Measurements from ENCODE around the gene HTR7. TPM values are rescaled to one million over a fixed set of nuclear protein-coding genes. Genes with fewer than 3 reads are reported as not detected.

The HTR7 gene
- total and polyA plus RNA-seq, 2 donors from 2014 or later: 0.38 TPM; not detected in 1

- TF ChIP-seq CTCF (IDR thresholded peaks at IDR 0.05; ENCODE audit: borderline replicate concordance, extremely low read depth, insufficient read depth): no peak
- Histone ChIP-seq H3K4me3 (ENCODE audit: low read length in 3 of 3) (no peak overlapping the region), H3K27ac (ENCODE audit: low read depth in 2 of 2, low read length in 2 of 2) (no peak overlapping the region), H3K9ac (ENCODE audit: low read length in 3 of 3) (no peak overlapping the region), H3K4me1 (ENCODE audit: control insufficient read depth in 2 of 3, insufficient read depth in 2 of 3, low read depth in 1 of 3, low read length in 3 of 3) (no peaks in the 10 kb centered on the region), H3K36me3 (ENCODE audit: control insufficient read depth in 2 of 3, insufficient read depth in 3 of 3, low read length in 3 of 3) (no peaks in the 10 kb centered on the region), H3K9me3 (ENCODE audit: control insufficient read depth in 2 of 3, insufficient read depth in 1 of 3, low read length in 3 of 3) (peaks cover 0 to 4% (median 0%) of the 10 kb centered on the region in 3 donors), H3K27me3 (ENCODE audit: control insufficient read depth, insufficient read depth, low read length) (no peaks in the 10 kb centered on the region)
- no peak for FAIRE-seq
- intact Hi-C loops (cut with DNase I): no loop called here
- no peak for DNase-seq
Observed at GRCh38 chr10:90799172-90799571, 58.7 kb downstream of the HTR7 start.

GRCh38 chr10:90798482-90798881 is 59.4 kb downstream of the HTR7 start:
- no peaks in the 10 kb centered on the region for H3K27me3 ChIP-seq (ENCODE audit: control insufficient read depth, insufficient read depth, low read length)
- H3K4me3 ChIP-seq (ENCODE audit: low read length in 3 of 3): no peak overlapping the region
- H3K4me1 ChIP-seq (ENCODE audit: control insufficient read depth in 2 of 3, insufficient read depth in 2 of 3, low read depth in 1 of 3, low read length in 3 of 3): no peaks in the 10 kb centered on the region
- TF ChIP-seq CTCF (IDR thresholded peaks at IDR 0.05; ENCODE audit: borderline replicate concordance, extremely low read depth, insufficient read depth): no peak
- H3K9me3 ChIP-seq (ENCODE audit: control insufficient read depth in 2 of 3, insufficient read depth in 1 of 3, low read length in 3 of 3): no peaks in the 10 kb centered on the region
- H3K36me3 ChIP-seq (ENCODE audit: control insufficient read depth in 2 of 3, insufficient read depth in 3 of 3, low read length in 3 of 3): no peaks in the 10 kb centered on the region
- FAIRE-seq: no peak
- intact Hi-C loops (cut with DNase I): no loop called here
- H3K9ac ChIP-seq (ENCODE audit: low read length in 3 of 3): no peak overlapping the region
- no peak overlapping the region for H3K27ac ChIP-seq (ENCODE audit: low read depth in 2 of 2, low read length in 2 of 2)
- no peak for DNase-seq

GRCh38 chr10:90790422-90790821 is 67.4 kb downstream of the HTR7 start:
- Histone ChIP-seq H3K27ac (ENCODE audit: low read depth in 2 of 2, low read length in 2 of 2) (no peak overlapping the region), H3K27me3 (ENCODE audit: control insufficient read depth, insufficient read depth, low read length) (no peaks in the 10 kb centered on the region), H3K9me3 (ENCODE audit: control insufficient read depth in 2 of 3, insufficient read depth in 1 of 3, low read length in 3 of 3) (no peaks in the 10 kb centered on the region), H3K4me3 (ENCODE audit: low read length in 3 of 3) (no peak overlapping the region), H3K36me3 (ENCODE audit: control insufficient read depth in 2 of 3, insufficient read depth in 3 of 3, low read length in 3 of 3) (no peaks in the 10 kb centered on the region), H3K9ac (ENCODE audit: low read length in 3 of 3) (no peak overlapping the region), H3K4me1 (ENCODE audit: control insufficient read depth in 2 of 3, insufficient read depth in 2 of 3, low read depth in 1 of 3, low read length in 3 of 3) (no peaks in the 10 kb centered on the region)
- TF ChIP-seq CTCF (IDR thresholded peaks at IDR 0.05; ENCODE audit: borderline replicate concordance, extremely low read depth, insufficient read depth): no peak
- no peak for DNase-seq
- intact Hi-C loops (cut with DNase I): no loop called here
- no peak for FAIRE-seq

- FAIRE-seq (no peak), DNase-seq (no peak)
- no peaks in the 10 kb centered on the region for H3K36me3 ChIP-seq (ENCODE audit: control insufficient read depth in 2 of 3, insufficient read depth in 3 of 3, low read length in 3 of 3)
- H3K4me3 ChIP-seq (ENCODE audit: low read length in 3 of 3): no peak overlapping the region
- no peak overlapping the region for H3K9ac ChIP-seq (ENCODE audit: low read length in 3 of 3)
- TF ChIP-seq CTCF (IDR thresholded peaks at IDR 0.05; ENCODE audit: borderline replicate concordance, extremely low read depth, insufficient read depth): no peak
- intact Hi-C loops (cut with DNase I): no loop called here
- no peaks in the 10 kb centered on the region for H3K27me3 ChIP-seq (ENCODE audit: control insufficient read depth, insufficient read depth, low read length)
- H3K27ac ChIP-seq (ENCODE audit: low read depth in 2 of 2, low read length in 2 of 2): no peak overlapping the region
- H3K9me3 ChIP-seq (ENCODE audit: control insufficient read depth in 2 of 3, insufficient read depth in 1 of 3, low read length in 3 of 3): no peaks in the 10 kb centered on the region
- H3K4me1 ChIP-seq (ENCODE audit: control insufficient read depth in 2 of 3, insufficient read depth in 2 of 3, low read depth in 1 of 3, low read length in 3 of 3): no peaks in the 10 kb centered on the region
Observed at GRCh38 chr10:90788968-90789367, 68.9 kb downstream of the HTR7 start.

All from kidney (tissue), 14 donors.